GM12878 (cell line): ENCODE results near the gene ARHGAP45. TPM values are rescaled to one million over a fixed set of nuclear protein-coding genes. Genes with fewer than 3 reads are reported as not detected.

ENCODE experiments used
- BACH1 ChIP-seq: fragments of 450-650 bp; IDR thresholded peaks from 2 replicates; pipeline ENCODE4 v1.6.1; 2017; ENCODE audit warnings: mild to moderate bottlenecking, borderline replicate concordance
- CBX5 ChIP-seq: sonication (generic); IDR thresholded peaks from 2 replicates; pipeline ENCODE4 v1.6.1; 2016; ENCODE audit warnings: low read depth, moderate library complexity, mild to moderate bottlenecking, inconsistent platforms
- CEBPB ChIP-seq, 2 experiments: fragments of 150-350 bp in 1 of 2; IDR thresholded peaks; 2 replicates each; pipeline ENCODE4 v1.6.1; 2012 to 2014; ENCODE audit warnings: low read depth in 2 of 2, low read length in 2 of 2, borderline replicate concordance in 1 of 2, inconsistent platforms in 1 of 2
- CHD2 ChIP-seq: IDR thresholded peaks from 2 replicates; pipeline ENCODE4 v1.6.1; 2011; ENCODE audit warnings: low read depth, low read length, improper control_type of control experiment, borderline replicate concordance
- DPF2 ChIP-seq: fragments of 450-650 bp; IDR thresholded peaks from 2 replicates; pipeline ENCODE4 v1.6.1; 2017; ENCODE audit warnings: mild to moderate bottlenecking
- E4F1 ChIP-seq: fragments of 450-650 bp; IDR thresholded peaks from 2 replicates; pipeline ENCODE4 v1.6.1; 2018; ENCODE audit warnings: borderline replicate concordance, mild to moderate bottlenecking; ENCODE audit not compliant: partially characterized antibody
- EGR1 ChIP-seq, 2 experiments: IDR thresholded peaks; 1 replicate in 1 of 2; 2 replicates in 1 of 2; pipeline ENCODE4 v1.6.1; 2011 to 2012; ENCODE audit warnings: low read depth in 2 of 2, low read length in 2 of 2, borderline replicate concordance in 1 of 2, mild to moderate bottlenecking in 1 of 2, moderate library complexity in 1 of 2
- FOXM1 ChIP-seq: IDR thresholded peaks from 2 replicates; pipeline ENCODE4 v1.6.1; 2012; ENCODE audit warnings: low read depth, mild to moderate bottlenecking, inconsistent platforms, low read length, moderate library complexity
- IKZF1 ChIP-seq: fragments of 450-650 bp; conservative IDR thresholded peaks from 2 replicates; pipeline ENCODE4 v1.6.1; 2017; ENCODE audit warnings: antibody characterized with exemption, mild to moderate bottlenecking
- JUNB ChIP-seq: IDR thresholded peaks from 2 replicates; pipeline ENCODE4 v1.6.1; 2016; ENCODE audit warnings: antibody characterized with exemption, mild to moderate bottlenecking
- NBN ChIP-seq: fragments of 450-650 bp; IDR thresholded peaks from 2 replicates; pipeline ENCODE4 v1.6.1; 2016
- NFYA ChIP-seq: IDR thresholded peaks from 2 replicates; pipeline ENCODE4 v1.6.1; 2011; ENCODE audit warnings: low read depth, mild to moderate bottlenecking, low read length, improper control_type of control experiment, borderline replicate concordance
- PBX3 ChIP-seq: IDR thresholded peaks from 2 replicates; pipeline ENCODE4 v1.6.1; 2011; ENCODE audit warnings: mild to moderate bottlenecking, low read depth, low read length, moderate library complexity; ENCODE audit not compliant: insufficient replicate concordance
- PML ChIP-seq: IDR thresholded peaks from 2 replicates; pipeline ENCODE4 v1.6.1; 2012; ENCODE audit warnings: low read length, inconsistent platforms
- SKIL ChIP-seq: fragments of 450-650 bp; IDR thresholded peaks from 2 replicates; pipeline ENCODE4 v1.6.1; 2017; ENCODE audit warnings: mild to moderate bottlenecking, low read depth, inconsistent platforms; ENCODE audit not compliant: poor library complexity, severe bottlenecking
- SMAD1 ChIP-seq: fragments of 450-650 bp; IDR thresholded peaks from 2 replicates; pipeline ENCODE4 v1.6.1; 2018; ENCODE audit warnings: mild to moderate bottlenecking, low read depth; ENCODE audit not compliant: partially characterized antibody
- ZBTB11 ChIP-seq: fragments of 450-650 bp; formaldehyde crosslinking; IDR thresholded peaks from 2 replicates; pipeline ENCODE4 v1.5.0; 2022; ENCODE audit warnings: mild to moderate bottlenecking, missing genetic modification characterization
- ZNF384 ChIP-seq: IDR thresholded peaks from 2 replicates; pipeline ENCODE4 v1.6.1; 2012; ENCODE audit warnings: low read depth, mild to moderate bottlenecking, low read length, improper control_type of control experiment, borderline replicate concordance
- ZZZ3 ChIP-seq: IDR thresholded peaks from 2 replicates; pipeline ENCODE4 v1.6.1; 2011; ENCODE audit warnings: low read depth; ENCODE audit not compliant: control insufficient read depth, insufficient read length
- polyA plus RNA-seq, 11 experiments: library from polyadenylated mRNA; depleted of rRNA in 4 of 11; unstranded in 6 of 11; stranded (reverse) in 5 of 11; fragments of >200 nt; fragmentation: Nextera tagmentation in 4 of 11; fragmentation: Illumina TruSeq in 1 of 11; extraction: Ambion mirVana in 4 of 11; extraction: Trizol in 1 of 11; gene quantifications; 1 replicate in 1 of 11; 2 replicates in 10 of 11; pipeline versions ENCODE4 v1.2.1 to v1.2.3, GENCODE V29; 2011 to 2016; ENCODE audit warnings: inconsistent platforms in 2 of 11, missing spikeins in 2 of 11, low read depth in 1 of 11
- total RNA-seq, 4 experiments: library from RNA; depleted of rRNA in 3 of 4; stranded (reverse); fragments of >200 nt in 3 of 4; fragmentation: Illumina TruSeq in 1 of 4; extraction: Trizol in 1 of 4; gene quantifications; 2 replicates each; pipeline versions ENCODE4 v1.2.1 to v1.2.3, GENCODE V29; 2013 to 2021

The ARHGAP45 gene
- total and polyA plus RNA-seq, 10 of the 15 experiments (the other 5 are each of a cell fraction or from before 2014, with no cell fraction given) = 1.4 to 151 (median 59.9) TPM

GRCh38 chr19:1076951-1077350, 10.0 kb downstream of the ARHGAP45 start (continued):
- no peak for TF ChIP-seq ZBTB11 (CRISPR knock-in tag)
- TF ChIP-seq E4F1 = peak; percentile 19
- peak; percentile 96 for TF ChIP-seq DPF2
- peak; percentile 95 for TF ChIP-seq IKZF1
- peak; percentile 90 for TF ChIP-seq SKIL
- no peak for TF ChIP-seq NFYA
- no peak for TF ChIP-seq CEBPB (IDR thresholded peaks at IDR 0.05; ENCODE audit: borderline replicate concordance in 1 of 2, low read depth in 2 of 2, low read length in 2 of 2)
- TF ChIP-seq SMAD1 = no peak
- peak; percentile 84; the same call in 1 of the 2 replicates for TF ChIP-seq FOXM1
- peak in 1 of 2 experiments; percentile 70; a peak in 1 of 3 replicates for TF ChIP-seq EGR1 (IDR thresholded peaks at IDR 0.05; ENCODE audit: borderline replicate concordance in 1 of 2, low read depth in 2 of 2, low read length in 2 of 2)
- peak; percentile 89 for TF ChIP-seq BACH1
- TF ChIP-seq PBX3 = peak; percentile 54
- TF ChIP-seq NBN = peak; percentile 93
- peak; percentile 82; the same call in 1 of the 2 replicates for TF ChIP-seq CHD2
- peak; percentile 30; the same call in 1 of the 2 replicates for TF ChIP-seq CBX5
- TF ChIP-seq ZZZ3 = no peak
- TF ChIP-seq PML = peak; percentile 66; the same call in 1 of the 2 replicates
- no peak for TF ChIP-seq ZNF384
- TF ChIP-seq JUNB = no peak; the same call in 1 of the 2 replicates
